ENCODE data around the gene DNAH11.

DNAH11 gene

GRCh38 chr7:21939858-21940372 is 397.1 kb downstream of the DNAH11 start:
- peak; percentile 34 for DNase-seq

GRCh38 chr7:21941611-21942141 is 398.8 kb downstream of the DNAH11 start:
- no peak for DNase-seq

- DNase-seq = no peak
Measured at GRCh38 chr7:21942955-21943354, 400.1 kb downstream of the DNAH11 start.

- no peak for DNase-seq
Measured at GRCh38 chr7:21943436-21943835, 400.6 kb downstream of the DNAH11 start.

GRCh38 chr7:21944616-21945453 is 402.0 kb downstream of the DNAH11 start:
- peak; percentile 57 for DNase-seq

- peak; percentile 80 for DNase-seq
Measured at GRCh38 chr7:21945454-21946221, 402.8 kb downstream of the DNAH11 start, which contains the start of gene CDCA7L. CDCA7L (minus strand) TSS chr7:21945899; CDS start chr7:21945804, 95 bp downstream.

- no peak for DNase-seq
Measured at GRCh38 chr7:21946222-21946709, 403.4 kb downstream of the DNAH11 start.

GRCh38 chr7:21947056-21947455 is 404.2 kb downstream of the DNAH11 start:
- no peak for DNase-seq

GRCh38 chr7:21947946-21948345 is 405.1 kb downstream of the DNAH11 start:
- no peak for DNase-seq

- no peak for DNase-seq
Measured at GRCh38 chr7:21948364-21948763, 405.5 kb downstream of the DNAH11 start.

GRCh38 chr7:21948887-21949540 is 406.2 kb downstream of the DNAH11 start:
- no peak for DNase-seq
